ENCODE results near the gene MYOD1. TPM values are rescaled to one million over a fixed set of nuclear protein-coding genes. Genes with fewer than 3 reads are reported as not detected.

MYOD1 gene
- 0.48 TPM for polyA plus RNA-seq (2013, experiment 1 of 2; ENCODE audit: insufficient read length)
- 2.7 TPM for polyA plus RNA-seq (2013, experiment 2 of 2; ENCODE audit: insufficient read length)

DNA sequence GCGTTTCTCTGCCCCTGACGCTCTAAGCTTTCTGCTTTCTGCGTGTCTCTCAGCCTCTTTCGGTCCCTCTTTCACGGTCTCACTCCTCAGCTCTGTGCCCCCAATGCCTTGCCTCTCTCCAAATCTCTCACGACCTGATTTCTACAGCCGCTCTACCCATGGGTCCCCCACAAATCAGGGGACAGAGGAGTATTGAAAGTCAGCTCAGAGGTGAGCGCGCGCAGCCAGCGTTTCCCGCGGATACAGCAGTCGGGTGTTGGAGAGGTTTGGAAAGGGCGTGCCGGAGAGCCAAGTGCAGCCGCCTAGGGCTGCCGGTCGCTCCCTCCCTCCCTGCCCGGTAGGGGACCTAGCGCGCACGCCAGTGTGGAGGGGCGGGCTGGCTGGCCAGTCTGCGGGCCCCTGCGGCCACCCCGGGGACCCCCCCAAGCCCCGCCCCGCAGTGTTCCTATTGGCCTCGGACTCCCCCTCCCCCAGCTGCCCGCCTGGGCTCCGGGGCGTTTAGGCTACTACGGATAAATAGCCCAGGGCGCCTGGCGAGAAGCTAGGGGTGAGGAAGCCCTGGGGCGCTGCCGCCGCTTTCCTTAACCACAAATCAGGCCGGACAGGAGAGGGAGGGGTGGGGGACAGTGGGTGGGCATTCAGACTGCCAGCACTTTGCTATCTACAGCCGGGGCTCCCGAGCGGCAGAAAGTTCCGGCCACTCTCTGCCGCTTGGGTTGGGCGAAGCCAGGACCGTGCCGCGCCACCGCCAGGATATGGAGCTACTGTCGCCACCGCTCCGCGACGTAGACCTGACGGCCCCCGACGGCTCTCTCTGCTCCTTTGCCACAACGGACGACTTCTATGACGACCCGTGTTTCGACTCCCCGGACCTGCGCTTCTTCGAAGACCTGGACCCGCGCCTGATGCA, at the start of gene MYOD1:
MYOD1 (plus strand) TSS at position 544 of the 910 bp plus-strand sequence; CDS start at position 756, 212 bp downstream.
- DNase-seq, result no peak

DNA sequence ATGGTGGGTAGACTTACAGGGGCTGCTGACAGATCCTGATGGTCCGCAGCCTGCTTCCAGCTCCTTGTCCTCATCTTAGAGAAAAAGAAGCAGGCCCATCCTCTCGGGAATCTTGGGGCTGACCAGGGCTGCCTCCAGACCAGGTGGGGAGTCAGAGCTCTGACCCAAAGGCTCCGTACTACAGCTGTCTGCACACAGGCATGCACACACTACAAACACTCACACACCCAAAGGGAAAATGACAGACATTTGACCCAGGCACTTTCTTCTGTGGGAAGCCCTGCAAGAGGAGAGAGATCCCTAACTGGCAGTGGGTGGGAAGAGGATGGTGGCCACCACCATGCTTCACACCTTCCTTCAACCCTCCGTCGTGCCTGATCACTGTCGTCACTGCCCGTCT, 46.9 kb upstream of the MYOD1 start:
- DNase-seq, result no peak

DNA sequence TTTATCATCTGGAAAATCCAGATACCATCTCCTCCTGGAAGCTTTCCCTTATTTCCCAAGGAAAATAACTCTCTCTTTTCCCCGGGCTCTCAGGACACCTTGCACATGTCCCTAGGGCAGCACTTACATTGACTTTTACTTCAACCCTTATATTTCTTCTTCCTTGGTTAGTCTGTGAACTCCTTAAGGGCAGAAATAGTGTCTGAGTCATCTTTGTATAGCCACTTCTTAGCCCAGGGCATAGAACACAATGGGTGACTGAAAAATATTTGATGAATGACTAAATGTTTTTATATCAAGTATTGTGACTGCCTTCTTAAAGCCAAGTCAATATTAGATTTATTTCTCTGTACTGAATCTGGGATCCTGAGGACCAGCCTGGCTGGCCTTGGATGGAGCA, 45.4 kb upstream of the MYOD1 start:
- DNase-seq, result no peak

DNA sequence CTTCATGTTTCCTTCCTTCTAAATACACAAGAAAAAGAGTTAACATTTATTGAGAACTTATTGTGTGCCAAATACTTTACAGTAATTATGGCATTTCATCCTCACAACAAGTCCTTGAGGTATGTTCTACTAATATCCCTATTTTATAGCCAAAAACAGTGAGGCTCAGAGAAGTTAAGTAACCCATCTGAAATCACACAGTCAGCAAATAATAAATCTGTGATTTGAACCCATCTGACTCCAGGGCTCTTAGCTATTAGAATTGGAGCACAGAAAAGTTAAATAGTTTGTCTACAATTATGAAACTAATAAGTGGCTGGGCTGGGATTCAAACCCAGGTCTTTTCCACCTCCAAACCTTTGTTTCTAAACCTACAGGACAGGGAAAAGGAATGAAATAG, 36.5 kb upstream of the MYOD1 start:
- no peak for DNase-seq

DNA sequence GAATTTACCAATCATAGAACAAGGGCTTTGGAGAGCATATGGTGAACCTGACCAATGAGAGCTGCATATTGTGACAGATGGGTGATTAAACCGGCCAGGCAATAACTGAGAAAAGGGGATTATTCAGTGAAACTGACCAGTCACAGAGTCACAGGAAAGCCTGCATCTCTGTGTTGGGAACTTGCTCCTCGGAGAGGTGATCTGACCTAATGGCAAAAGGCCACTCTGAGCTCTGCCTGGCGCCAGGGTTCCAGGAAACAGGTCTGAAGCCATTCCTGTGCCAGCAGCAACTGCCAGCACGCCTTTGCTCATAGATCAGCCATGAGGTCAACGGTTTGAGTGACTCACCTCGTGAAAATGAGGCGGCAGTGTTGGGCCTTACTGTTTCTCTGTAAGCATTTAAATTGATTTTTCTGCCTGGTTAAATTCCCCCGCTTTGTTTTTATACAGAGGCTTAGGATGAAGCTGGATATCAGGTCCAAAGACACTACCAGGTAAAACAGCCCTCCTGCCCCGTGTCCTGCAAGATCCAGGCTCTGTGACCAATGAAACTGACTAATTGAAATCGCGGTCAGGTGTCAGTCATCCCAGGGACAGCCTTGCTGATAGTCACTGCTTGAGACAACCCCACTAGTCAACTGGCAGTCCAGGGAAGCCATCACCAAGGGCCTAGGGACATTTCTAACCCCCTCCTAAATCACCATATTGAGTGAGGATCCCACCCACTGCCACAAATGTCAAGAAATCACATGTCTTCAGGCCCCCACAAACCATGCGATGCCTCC, 35.8 kb upstream of the MYOD1 start:
- peak; percentile 15 for DNase-seq

DNA sequence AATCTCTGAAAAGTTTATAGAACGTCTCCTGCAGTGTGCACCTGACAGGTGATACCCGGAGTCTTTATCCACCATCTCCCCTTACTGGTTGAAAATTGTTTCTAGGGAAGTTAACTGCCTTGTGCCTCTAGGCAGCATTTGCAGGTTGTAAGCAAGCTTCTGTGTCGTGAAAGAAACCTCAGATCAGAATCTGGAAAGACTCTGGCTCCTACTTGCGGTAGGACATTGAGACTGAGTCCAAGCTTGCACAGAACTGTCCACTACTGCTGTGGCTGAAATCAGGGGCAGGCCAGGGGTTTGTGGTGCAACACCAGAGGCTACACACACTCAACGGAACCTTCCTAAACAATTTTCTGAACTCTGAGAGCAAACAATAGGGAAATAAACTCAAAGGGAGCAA, 34.8 kb upstream of the MYOD1 start:
- no peak for DNase-seq

DNA sequence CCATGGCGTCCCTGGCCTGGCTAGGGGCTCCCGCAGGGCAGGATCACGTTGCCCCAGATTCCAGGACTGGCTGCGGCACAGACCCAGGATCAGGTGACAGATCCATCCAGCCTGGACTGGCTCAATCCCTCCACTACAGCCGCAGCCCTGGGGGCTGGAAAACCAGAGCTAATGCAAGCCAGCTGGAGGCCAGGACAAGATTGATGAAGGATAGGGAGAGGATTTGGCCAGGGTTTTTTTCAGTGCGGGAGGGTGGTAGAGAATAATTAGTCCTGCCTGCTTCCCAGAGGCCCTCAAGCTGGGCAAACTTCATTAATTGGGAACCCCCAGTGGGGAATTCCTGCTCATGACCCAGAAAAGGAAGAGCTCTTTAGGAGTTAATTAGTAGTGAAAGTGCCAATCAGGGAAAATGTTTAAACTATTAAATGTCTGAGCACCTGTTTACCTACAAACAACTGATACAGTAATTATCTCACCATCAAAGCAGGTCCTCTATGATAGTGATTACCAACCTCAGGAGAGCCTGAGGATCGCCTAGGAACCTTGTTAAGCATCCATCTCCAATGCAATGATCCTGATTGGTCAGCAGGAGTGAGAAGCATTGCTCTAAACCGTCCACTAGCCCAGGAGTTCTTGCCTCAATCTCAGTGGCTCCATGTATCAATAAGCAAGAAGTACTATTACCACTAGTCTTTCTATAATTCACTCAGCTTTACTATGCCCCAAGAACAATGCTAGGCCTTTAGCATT, 33.0 kb upstream of the MYOD1 start:
- no peak for DNase-seq

DNA sequence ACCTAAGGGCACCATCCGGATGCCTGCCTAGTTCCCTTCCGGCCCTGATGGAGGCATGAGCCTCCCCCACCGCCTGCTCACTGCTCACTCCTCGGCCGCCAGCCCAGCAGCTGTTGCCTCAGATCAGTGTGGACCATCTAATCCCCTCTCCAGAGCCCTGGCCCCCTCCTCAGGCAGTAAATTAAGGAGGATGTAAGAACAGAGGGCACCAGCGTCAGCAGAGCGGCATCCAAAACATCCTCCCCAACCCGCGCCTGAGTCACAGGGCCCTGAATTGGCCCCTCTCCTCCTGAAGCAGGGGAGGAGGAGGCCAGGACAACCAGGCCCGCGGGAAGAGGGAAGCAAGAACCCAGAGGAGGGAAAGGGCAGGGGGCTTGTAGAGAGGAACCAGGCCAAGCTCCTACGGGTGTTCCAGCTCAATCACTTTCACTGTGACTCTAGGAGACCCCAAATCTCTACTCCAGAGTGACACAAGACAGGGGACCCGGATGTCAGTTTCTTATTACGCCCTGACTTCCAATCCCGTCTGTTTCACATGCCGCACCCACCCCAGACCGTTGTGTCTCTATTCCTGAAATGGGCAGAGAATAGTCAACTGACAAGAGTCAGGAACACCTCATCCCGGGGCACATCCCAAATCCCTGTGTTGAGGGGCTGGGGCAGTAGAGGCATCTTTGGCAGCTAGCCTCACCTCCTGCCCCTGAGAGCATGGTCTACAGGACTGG, 31.3 kb upstream of the MYOD1 start:
- DNase-seq, result no peak

DNA sequence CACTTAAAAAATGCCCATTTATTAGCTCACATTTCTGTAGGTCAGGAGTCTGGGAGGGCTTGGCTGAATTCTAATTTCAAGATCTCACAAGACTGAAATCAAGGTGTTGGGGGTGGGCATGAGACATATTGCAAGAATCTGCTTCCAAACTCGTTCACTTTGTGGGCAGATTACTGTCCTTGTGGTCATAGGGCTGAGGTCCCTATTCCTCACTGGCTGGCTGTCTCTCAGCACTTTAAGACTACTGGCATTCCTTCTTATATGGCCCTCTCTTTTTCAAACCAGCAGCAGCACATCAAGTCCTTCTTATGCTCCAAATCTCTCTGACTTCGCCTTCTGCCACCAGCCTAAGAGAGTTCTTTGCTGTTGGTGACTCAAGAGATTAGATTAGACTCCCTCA, 27.8 kb upstream of the MYOD1 start:
- no peak for DNase-seq

DNA sequence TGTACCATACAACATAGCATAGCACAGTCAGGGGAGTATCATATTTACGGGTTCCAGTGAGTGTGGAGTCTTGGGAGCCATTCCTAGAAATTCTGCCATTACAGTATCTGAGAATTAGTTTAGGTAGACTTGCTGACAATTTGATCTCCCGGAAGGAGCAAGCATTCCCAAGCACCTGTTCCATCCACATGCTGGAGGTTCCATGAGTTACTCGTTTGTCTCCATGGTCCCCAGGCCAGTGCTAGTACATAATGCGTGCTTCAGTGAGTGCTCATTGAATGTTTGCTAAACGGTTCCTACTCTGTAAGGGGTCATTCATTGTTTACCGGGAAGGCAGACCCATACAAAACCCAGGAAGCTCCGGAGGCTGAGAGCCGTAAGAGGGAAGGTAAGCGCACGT, 27.4 kb upstream of the MYOD1 start:
- no peak for DNase-seq

DNA sequence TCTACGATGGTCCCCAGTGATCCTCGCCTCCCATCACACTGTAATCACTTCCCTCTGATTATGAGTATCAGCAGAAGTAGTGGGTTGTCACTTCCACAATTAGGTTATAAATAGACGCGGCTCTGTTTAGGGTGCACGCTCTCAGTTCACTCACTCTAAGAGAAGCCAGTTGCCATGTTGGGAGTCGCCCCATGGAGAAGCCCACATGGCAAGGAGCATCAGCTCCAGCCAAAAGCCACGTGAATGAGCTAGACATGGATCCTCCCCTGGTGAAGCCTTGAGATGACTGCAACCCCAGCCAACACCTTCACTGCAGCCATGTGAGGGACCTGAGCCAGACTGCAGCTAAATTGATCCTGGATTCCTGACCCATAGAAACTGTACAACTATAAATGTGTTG, 26.4 kb upstream of the MYOD1 start:
- DNase-seq, result no peak

DNA sequence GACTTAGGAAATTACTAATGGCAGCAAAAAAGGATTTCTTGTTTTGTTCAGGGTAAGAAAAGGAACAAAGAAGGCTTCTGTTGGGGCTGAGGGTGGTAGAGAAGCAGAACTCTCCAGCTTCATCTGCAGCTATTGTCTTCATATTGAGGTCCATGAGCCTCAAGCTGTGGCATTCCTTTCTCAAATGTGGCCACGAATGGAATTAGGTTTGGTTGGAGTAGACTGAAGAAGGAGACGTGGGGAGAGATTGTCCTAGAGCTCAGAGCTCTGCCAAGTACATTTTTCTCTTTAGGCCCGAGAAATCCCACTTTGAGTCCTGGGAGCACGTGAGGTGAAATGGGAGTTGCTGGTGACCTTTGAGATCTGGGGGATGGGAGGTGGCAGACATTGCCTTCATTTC, 25.8 kb upstream of the MYOD1 start:
- DNase-seq, result no peak

DNA sequence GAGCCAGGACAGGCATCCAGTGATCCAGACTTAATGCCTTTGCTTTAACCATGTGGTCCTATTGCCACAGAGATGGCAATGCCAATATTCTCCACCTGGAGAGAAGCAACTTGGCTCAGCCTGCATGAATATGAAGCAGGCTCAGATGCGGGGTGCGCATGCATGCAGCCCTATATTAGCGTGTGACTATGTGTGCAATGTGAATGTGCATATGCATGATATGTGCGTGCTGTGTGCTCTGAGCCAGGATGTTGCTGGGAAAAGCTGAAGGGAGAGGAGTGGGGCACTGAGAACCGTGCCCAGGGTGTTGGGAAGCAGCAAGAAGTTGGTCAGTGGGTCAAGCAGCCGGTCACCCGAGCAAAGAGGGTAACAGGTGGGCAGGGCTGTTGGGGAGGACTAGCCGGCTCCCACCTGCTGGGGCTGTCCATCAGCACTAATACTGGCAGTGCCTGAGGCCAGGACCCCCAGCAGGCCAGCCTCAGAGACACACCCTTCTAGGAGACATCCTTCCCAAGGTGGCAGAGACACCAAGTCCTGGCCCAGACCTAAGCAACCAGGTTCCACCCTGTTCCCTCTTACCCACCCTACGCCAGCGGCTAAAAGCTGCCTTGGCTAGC, 24.8 kb upstream of the MYOD1 start:
- no peak for DNase-seq

DNA sequence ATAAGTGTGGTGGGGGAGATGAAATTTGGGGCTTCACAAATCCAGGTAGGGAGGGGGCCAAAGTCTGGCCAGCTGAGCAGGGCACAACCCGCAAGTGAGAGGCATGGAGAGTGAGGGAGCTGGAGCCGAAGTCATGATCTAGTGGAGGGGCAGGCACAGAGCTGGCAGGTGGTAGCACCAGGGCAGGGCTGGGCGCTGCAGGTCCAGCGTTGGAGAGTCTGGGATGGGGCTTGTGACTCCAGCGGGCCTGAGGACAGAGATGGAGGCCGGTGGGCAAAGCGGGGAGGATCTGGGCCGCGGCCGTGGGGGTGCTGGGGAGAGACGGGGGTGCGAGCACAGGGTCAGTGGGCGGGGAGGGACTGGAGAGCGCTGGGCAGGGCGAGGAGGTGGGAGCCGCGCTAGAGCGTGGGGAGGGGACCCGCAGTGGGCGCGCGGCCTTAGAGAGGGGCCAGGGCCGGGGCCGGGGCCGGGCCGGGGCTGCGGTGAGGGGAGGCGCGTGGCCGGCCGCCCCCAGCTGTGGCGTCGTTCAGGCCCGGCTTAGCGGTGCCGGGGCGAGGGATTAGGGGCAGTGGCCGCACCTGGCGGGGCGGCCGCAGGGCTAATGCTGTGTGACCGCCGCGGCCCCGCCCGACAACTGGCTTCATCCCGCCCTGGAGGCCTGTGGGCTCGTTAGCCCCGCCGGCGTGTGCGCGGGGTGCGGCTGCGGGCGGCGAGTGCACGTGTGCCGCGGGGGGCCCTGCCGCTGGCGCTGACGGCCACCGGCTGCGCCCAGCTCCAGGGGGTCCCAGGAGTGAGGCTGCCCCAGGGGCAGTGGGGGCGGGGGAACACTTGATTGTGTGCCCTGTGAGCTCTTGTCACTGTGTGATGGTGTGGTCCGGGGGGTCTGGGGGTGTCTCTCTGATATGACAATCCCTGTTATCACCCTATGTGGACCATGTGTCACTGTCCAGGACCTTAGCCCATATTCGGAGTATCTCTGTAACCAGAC, 23.6 kb upstream of the MYOD1 start:
- DNase-seq, result no peak

DNA sequence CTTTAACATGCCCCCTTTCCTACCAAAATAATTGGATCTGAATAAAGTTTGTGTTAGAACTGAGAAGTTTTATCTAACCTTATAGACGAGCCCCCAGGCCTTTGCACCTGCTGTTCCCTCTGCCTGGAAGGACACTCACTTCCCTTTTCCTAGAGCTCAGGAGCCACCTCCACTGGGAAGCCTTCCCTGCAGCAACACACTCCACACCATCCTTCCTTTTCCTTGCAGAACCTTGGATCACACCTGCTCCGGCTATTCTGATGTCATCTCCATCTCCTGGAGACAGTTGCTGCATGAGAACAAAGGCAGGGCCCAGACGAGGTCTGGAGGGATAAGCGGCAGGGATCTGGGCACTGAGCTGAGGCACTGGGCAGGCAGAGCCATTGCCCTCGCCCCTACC, 22.6 kb upstream of the MYOD1 start:
- no peak for DNase-seq

DNA sequence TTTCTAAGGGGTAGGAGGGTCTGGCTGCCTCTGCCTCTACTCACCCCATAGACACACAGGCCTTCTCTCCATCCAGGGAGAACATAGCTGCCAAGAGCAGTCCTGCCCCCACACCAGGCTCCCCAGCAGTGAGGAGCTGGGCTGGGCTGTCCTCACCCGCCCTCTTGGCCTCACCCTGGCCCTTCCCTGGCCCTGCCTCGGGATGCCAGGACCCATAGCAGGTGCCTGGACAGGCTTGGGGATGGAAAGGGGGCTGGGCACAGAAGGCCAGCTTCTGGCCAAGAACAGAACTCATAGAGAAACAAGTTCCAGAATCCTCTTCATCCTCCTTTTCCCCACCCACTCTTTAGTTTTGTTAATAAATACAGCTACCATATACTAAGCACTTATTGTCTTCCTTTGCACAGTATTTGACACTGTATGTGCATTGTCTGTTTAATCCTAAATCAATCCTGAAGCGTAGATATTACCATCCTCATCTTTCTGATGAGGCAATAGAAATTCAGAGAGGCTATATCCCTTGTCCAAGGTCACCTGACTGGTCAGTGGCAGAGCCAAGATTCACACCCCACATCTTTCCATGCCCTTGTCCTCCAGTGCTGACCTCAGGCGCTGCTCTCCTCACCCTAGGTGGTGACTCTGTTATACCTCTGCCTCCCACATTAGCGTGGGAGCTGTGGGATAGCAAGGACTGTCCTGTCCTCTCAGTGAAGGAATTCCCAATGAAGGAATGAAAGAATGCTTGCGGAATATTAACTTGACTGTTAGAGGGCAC, 22.0 kb upstream of the MYOD1 start:
- DNase-seq, result no peak

DNA sequence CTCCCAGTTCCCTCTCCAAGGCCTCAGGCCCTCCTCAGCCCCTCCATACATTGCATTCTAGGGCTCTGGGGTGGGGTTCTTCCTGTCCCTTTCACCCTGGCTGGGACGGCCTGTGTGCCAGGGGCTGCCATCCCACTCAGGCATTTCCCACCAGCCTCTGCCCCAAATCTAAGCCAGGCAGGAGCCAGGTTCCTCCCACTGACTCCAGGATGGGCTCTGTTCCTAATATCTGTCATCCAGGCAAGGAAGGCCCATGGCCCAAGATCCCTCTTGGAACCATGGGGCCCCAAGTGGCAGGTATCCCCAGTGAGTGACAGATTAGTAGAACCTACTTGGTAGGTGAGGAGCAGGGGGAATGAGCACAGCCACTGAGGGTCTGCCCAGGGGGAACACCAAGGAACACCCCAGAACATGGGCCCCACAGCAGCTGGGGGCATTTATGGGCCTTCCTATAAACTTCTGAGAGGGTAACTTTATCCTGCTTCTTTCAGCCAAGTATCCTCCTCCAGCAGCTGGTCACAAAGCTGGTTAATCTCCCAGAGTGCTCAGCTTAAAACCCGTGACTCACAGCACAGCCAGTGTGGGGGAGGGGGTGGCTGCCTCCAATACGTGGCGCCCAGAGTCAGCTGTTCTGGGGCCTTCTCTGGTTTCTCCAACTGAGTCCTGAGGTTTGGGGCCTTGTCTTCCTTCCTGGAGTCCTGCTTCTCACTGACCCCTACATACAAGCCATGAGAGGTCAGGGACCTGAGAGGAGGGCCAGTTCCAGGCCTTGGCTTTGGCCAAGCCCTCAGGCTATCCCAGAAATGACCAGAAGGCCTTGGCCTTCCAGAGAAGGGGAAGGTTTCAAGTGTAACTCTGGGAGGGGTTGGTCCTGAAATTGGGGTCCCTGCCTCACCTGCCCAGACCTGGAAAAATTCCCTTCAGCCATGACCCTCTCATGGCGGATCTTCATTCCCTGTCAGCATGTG, 19.9 kb upstream of the MYOD1 start:
- peak; percentile 39 for DNase-seq

DNA sequence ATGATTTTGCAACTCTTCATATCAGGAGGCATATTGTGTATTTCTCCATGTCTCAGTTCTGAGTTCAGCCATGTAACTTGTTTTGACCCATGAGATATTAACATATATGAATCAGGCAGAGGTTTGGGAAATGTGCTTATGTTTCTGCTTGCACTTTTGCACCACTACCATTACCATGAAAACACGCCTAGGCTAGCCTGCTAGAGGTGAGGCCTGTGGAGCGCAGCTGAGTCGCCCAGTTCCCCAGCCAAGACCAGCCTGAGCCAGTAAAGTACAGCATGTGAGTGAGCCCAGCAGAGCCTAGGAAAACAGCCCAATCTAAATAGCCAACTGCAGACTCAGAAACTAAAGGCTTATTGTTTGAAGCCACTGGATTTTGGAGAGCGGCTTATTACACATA, 18.4 kb upstream of the MYOD1 start:
- no peak for DNase-seq

All from fibroblast of skin of scalp (primary cell).